K562 (cell line): ENCODE measurements around the gene NCOR2. TPM values are rescaled to one million over a fixed set of nuclear protein-coding genes. Genes with fewer than 3 reads are reported as not detected.

Experiments
- ATF7 ChIP-seq: fragments of 450-650 bp; IDR thresholded peaks from 2 replicates; pipeline ENCODE4 v1.7.1; 2014; ENCODE audit warnings: mild to moderate bottlenecking, moderate library complexity
- HDAC1 ChIP-seq, 2 experiments: fragments of 450-650 bp; IDR thresholded peaks; 2 replicates each; pipeline ENCODE4 v1.6.1; 2016 to 2017; ENCODE audit warnings: inconsistent platforms in 1 of 2, mild to moderate bottlenecking in 1 of 2, moderate library complexity in 1 of 2
- NCOA2 ChIP-seq, 2 experiments: fragments of 450-650 bp; IDR thresholded peaks; 2 replicates each; pipeline ENCODE4 v1.6.1; 2018; ENCODE audit warnings: mild to moderate bottlenecking in 2 of 2, moderate library complexity in 1 of 2; ENCODE audit not compliant: partially characterized antibody in 2 of 2
- NONO ChIP-seq, 2 experiments: fragments of 200-400 bp in 1 of 2; fragments of 450-650 bp in 1 of 2; formaldehyde crosslinking in 1 of 2; IDR thresholded peaks; 2 replicates each; pipeline ENCODE4 v1.6.1; 2017; ENCODE audit warnings: low read depth in 2 of 2, mild to moderate bottlenecking in 2 of 2, moderate library complexity in 2 of 2, low read length in 1 of 2
- RBBP5 ChIP-seq: fragments of 200-600 bp; sonication (generic); IDR thresholded peaks from 2 replicates; pipeline ENCODE4 v1.6.1; 2012; ENCODE audit warnings: borderline replicate concordance, mild to moderate bottlenecking, low read length, control low read depth, inconsistent platforms; ENCODE audit not compliant: insufficient read depth, poor library complexity, severe bottlenecking
- SAFB ChIP-seq: fragments of 200-400 bp; formaldehyde crosslinking; IDR thresholded peaks from 2 replicates; pipeline ENCODE4 v1.6.1; 2017; ENCODE audit warnings: low read depth, low read length, borderline replicate concordance
- SP1 ChIP-seq: sonication (generic); formaldehyde crosslinking; IDR thresholded peaks from 2 replicates; pipeline ENCODE4 v1.8.1; 2022; ENCODE audit warnings: mild to moderate bottlenecking, missing genetic modification reagents
- TAF9B ChIP-seq: fragments of 450-650 bp; IDR thresholded peaks from 2 replicates; pipeline ENCODE4 v1.6.1; 2018; ENCODE audit warnings: mild to moderate bottlenecking; ENCODE audit not compliant: partially characterized antibody
- TEAD4 ChIP-seq, 2 experiments: sonication (generic) in 1 of 2; formaldehyde crosslinking in 1 of 2; IDR thresholded peaks; 2 replicates each; pipeline versions ENCODE4 v1.6.1 to v1.8.0; 2012 to 2022; ENCODE audit warnings: borderline replicate concordance in 1 of 2, inconsistent platforms in 1 of 2, low read length in 1 of 2, mild to moderate bottlenecking in 1 of 2, missing genetic modification reagents in 1 of 2
- TFAM ChIP-seq: fragments of 250-450 bp; sonication (Bioruptor Pico); conservative IDR thresholded peaks from 2 replicates; pipeline ENCODE4 v1.5.0; 2021; ENCODE audit warnings: mild to moderate bottlenecking, moderate library complexity
- WHSC1 ChIP-seq: IDR thresholded peaks from one replicate; pipeline ENCODE4 v1.6.1; 2012; ENCODE audit warnings: low read length, control low read depth, inconsistent platforms
- ZEB2 ChIP-seq: fragments of 450-650 bp; IDR thresholded peaks from 2 replicates; pipeline ENCODE4 v1.6.1; 2016
- ZNF121 ChIP-seq: sonication (generic); formaldehyde crosslinking; conservative IDR thresholded peaks from 2 replicates; pipeline ENCODE4 v1.8.0; 2022; ENCODE audit warnings: missing genetic modification reagents
- ZNF696 ChIP-seq: fragments of 250-450 bp; sonication (Bioruptor Pico); conservative IDR thresholded peaks from 2 replicates; pipeline ENCODE4 v1.4.0; 2020; ENCODE audit warnings: mild to moderate bottlenecking, moderate library complexity
- polyA plus RNA-seq, 8 experiments: library from polyadenylated mRNA; depleted of rRNA in 4 of 8; stranded (reverse) in 5 of 8; unstranded in 3 of 8; fragments of >200 nt; fragmentation: Nextera tagmentation in 2 of 8; fragmentation: Illumina TruSeq in 1 of 8; extraction: Ambion mirVana in 2 of 8; extraction: Trizol in 1 of 8; gene quantifications; 2 replicates each; pipeline versions ENCODE4 v1.2.1 to v1.2.3, GENCODE V29; 2011 to 2014; ENCODE audit warnings: inconsistent platforms in 1 of 8, missing spikeins in 1 of 8
- total RNA-seq, 7 experiments: library from RNA; depleted of rRNA in 6 of 7; stranded (reverse); fragments of >200 nt in 6 of 7; fragmentation: Illumina TruSeq in 2 of 7; extraction: Trizol in 2 of 7; gene quantifications; 2 replicates each; pipeline versions ENCODE4 v1.2.1 to v1.2.3, GENCODE V29; 2011 to 2021; ENCODE audit warnings: low replicate concordance in 1 of 7
- TF ChIP-seq, protein P1 (sequence below): IDR thresholded peaks from 3 replicates; pipeline ENCODE4 v1.6.1; 2011; ENCODE audit warnings: borderline replicate concordance, mild to moderate bottlenecking, moderate library complexity; ENCODE audit not compliant: insufficient read length; ENCODE audit errors: extremely low read depth
- TF ChIP-seq, protein P2 (sequence below): fragments of 250-450 bp; sonication (Bioruptor Pico); IDR thresholded peaks from 2 replicates; pipeline ENCODE4 v1.8.0; 2022; ENCODE audit warnings: moderate library complexity, mild to moderate bottlenecking, inconsistent platforms
- TF ChIP-seq, protein P3 (sequence below): fragments of 250-450 bp; sonication (Bioruptor Pico); IDR thresholded peaks from 2 replicates; pipeline ENCODE4 v1.8.0; 2021; ENCODE audit warnings: moderate library complexity, mild to moderate bottlenecking, inconsistent platforms

NCOR2 gene
- total and polyA plus RNA-seq, 9 of the 15 experiments (the other 6 are each of a cell fraction or from before 2014, with no cell fraction given): 0.18 to 126 (median 8.4) TPM

DNA sequence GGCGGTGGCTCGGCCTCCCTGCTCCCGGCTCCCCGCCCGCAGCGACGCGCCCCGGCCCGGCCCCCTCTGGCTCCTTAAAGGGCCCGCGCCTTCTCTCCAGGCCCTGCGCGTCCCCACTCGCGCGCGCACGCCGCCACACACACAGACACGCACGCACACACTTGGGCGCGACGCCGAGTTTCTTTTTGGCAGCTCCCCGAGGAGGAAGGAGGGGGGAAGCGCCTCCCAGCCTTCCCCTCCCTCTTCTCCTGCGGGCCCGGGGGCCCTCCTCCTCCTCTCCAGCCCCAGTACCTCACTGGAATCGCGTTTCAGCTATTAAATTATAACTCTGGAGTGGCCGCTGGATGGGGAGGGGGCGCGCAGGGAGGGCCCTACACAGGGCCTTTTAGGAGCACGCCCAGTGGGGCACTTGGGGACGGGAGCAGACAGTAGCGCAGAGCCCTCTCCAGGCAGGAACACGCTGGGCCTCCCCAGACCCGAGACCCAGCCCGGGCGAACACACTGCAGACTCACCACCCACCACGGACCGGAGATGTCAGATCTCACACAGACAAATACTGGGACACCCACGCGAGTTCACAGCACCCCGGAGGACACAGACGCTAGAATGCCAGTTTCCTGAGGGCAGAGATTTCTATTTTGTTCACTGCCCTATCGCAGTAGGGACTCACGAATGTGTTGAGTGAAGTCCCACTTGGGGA is 411 bp upstream of the NCOR2 start (continued):
- TF ChIP-seq, protein P1, sequence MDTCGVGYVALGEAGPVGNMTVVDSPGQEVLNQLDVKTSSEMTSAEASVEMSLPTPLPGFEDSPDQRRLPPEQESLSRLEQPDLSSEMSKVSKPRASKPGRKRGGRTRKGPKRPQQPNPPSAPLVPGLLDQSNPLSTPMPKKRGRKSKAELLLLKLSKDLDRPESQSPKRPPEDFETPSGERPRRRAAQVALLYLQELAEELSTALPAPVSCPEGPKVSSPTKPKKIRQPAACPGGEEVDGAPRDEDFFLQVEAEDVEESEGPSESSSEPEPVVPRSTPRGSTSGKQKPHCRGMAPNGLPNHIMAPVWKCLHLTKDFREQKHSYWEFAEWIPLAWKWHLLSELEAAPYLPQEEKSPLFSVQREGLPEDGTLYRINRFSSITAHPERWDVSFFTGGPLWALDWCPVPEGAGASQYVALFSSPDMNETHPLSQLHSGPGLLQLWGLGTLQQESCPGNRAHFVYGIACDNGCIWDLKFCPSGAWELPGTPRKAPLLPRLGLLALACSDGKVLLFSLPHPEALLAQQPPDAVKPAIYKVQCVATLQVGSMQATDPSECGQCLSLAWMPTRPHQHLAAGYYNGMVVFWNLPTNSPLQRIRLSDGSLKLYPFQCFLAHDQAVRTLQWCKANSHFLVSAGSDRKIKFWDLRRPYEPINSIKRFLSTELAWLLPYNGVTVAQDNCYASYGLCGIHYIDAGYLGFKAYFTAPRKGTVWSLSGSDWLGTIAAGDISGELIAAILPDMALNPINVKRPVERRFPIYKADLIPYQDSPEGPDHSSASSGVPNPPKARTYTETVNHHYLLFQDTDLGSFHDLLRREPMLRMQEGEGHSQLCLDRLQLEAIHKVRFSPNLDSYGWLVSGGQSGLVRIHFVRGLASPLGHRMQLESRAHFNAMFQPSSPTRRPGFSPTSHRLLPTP: no peak
- TF ChIP-seq NONO (IDR thresholded peaks at IDR 0.05; ENCODE audit: low read depth in 2 of 2, low read length in 1 of 2) (no peak), TAF9B (no peak), TFAM (CRISPR knock-in tag) (no peak), WHSC1 (no peak), ATF7 (peak; percentile 35; the same call in 1 of the 2 replicates), ZNF121 (CRISPR knock-in tag) (no peak), RBBP5 (no peak), NCOA2 (IDR thresholded peaks at IDR 0.05; ENCODE audit: partially characterized antibody in 2 of 2) (no peak), SP1 (CRISPR knock-in tag) (peak; percentile 49; the same call in 1 of the 2 replicates), TEAD4 (IDR thresholded peaks at IDR 0.05; ENCODE audit: low read length) (no peak), TEAD4 (CRISPR knock-in tag; IDR thresholded peaks at IDR 0.05; ENCODE audit: borderline replicate concordance) (no peak), SAFB (peak; percentile 83), HDAC1 (IDR thresholded peaks at IDR 0.05) (peak in 1 of 2 experiments; percentile 49; a peak in 2 of 4 replicates), ZEB2 (no peak), ZNF696 (CRISPR knock-in tag) (no peak)
- TF ChIP-seq, protein P2, sequence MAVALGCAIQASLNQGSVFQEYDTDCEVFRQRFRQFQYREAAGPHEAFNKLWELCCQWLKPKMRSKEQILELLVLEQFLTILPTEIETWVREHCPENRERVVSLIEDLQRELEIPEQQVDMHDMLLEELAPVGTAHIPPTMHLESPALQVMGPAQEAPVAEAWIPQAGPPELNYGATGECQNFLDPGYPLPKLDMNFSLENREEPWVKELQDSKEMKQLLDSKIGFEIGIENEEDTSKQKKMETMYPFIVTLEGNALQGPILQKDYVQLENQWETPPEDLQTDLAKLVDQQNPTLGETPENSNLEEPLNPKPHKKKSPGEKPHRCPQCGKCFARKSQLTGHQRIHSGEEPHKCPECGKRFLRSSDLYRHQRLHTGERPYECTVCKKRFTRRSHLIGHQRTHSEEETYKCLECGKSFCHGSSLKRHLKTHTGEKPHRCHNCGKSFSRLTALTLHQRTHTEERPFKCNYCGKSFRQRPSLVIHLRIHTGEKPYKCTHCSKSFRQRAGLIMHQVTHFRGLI (CRISPR knock-in tag): no peak
- TF ChIP-seq, protein P3, sequence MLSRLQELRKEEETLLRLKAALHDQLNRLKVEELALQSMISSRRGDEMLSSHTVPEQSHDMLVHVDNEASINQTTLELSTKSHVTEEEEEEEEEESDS: no peak
